Measurements from ENCODE around the gene MYL12A. TPM values are rescaled to one million over a fixed set of nuclear protein-coding genes. Genes with fewer than 3 reads are reported as not detected.

Gene MYL12A
- total and polyA plus RNA-seq, 12 donors = 708 to 8,349 (median 3,626) TPM

GRCh38 chr18:3226048-3226447 lies 21.6 kb upstream of the MYL12A start:
- intact Hi-C loops (cut with DNase I) = no loop called here
- Histone ChIP-seq H3K9me3 (no peaks in the 10 kb centered on the region), H3K27ac (no peak overlapping the region), H3K4me3 (no peak overlapping the region), H3K36me3 (no peaks in the 10 kb centered on the region), H3K4me1 (peaks cover 0 to 4% (median 0%) of the 10 kb centered on the region in 9 donors), H3K27me3 (no peaks in the 10 kb centered on the region)
- ATAC-seq = peak in 2 of 8 donors; percentile 23 to 53
- no peak for DNase-seq
- no peak for TF ChIP-seq CTCF (IDR thresholded peaks at IDR 0.05)
- WGBS, 2 donors = 87 to 90% methylated on average over 6 of the region's 6 CpGs

GRCh38 chr18:3230401-3231334 lies 16.9 kb upstream of the MYL12A start:
- H3K27ac ChIP-seq = no peak overlapping the region
- no peaks in the 10 kb centered on the region for H3K36me3 ChIP-seq
- peaks cover 0 to 4% (median 0%) of the 10 kb centered on the region in 9 donors for H3K4me1 ChIP-seq
- ATAC-seq = no peak
- H3K4me3 ChIP-seq = no peak overlapping the region
- intact Hi-C loops (cut with DNase I) = loop anchor here in 2 of 10 donors (10.0 kb wide), 2 partner anchors 46 to 66 kb away; no protein-coding TSS in a partner anchor
- H3K9me3 ChIP-seq = no peaks in the 10 kb centered on the region
- H3K27me3 ChIP-seq = no peaks in the 10 kb centered on the region
- no peak for DNase-seq
- WGBS, 2 donors = 90% methylated on average over 9 of the region's 9 CpGs
- TF ChIP-seq CTCF (IDR thresholded peaks at IDR 0.05) = no peak

- Histone ChIP-seq H3K27me3 (no peaks in the 10 kb centered on the region), H3K27ac (no peak overlapping the region), H3K4me1 (peaks cover 0 to 11% (median 0%) of the 10 kb centered on the region in 9 donors), H3K9me3 (no peaks in the 10 kb centered on the region), H3K4me3 (no peak overlapping the region), H3K36me3 (no peaks in the 10 kb centered on the region)
- 70 to 83% methylated on average over 1 of the region's 1 CpG for WGBS, 2 donors
- TF ChIP-seq CTCF (IDR thresholded peaks at IDR 0.05) = no peak
- no peak for ATAC-seq
- no peak for DNase-seq
- intact Hi-C loops (cut with DNase I) = loop anchor here in 2 of 10 donors (10.0 kb wide), 2 partner anchors 48 to 68 kb away; no protein-coding TSS in a partner anchor
Observed at GRCh38 chr18:3233004-3233403, 14.6 kb upstream of the MYL12A start.

GRCh38 chr18:3233433-3234168 lies 14.0 kb upstream of the MYL12A start:
- DNase-seq (no peak), ATAC-seq (no peak)
- 83 to 90% methylated on average over 4 of the region's 4 CpGs for WGBS, 2 donors
- TF ChIP-seq CTCF (IDR thresholded peaks at IDR 0.05) = no peak
- peaks cover 0 to 11% (median 0%) of the 10 kb centered on the region in 9 donors for H3K4me1 ChIP-seq
- H3K4me3 ChIP-seq = no peak overlapping the region
- intact Hi-C loops (cut with DNase I) = loop anchor here in 2 of 10 donors (10.0 kb wide), 2 partner anchors 49 to 69 kb away; no protein-coding TSS in a partner anchor
- H3K9me3 ChIP-seq = no peaks in the 10 kb centered on the region
- H3K27ac ChIP-seq = no peak overlapping the region
- no peaks in the 10 kb centered on the region for H3K27me3 ChIP-seq
- H3K36me3 ChIP-seq = no peaks in the 10 kb centered on the region

Data from heart right ventricle (tissue), 16 donors.